Body of pancreas (tissue), 4 donors: Measurements from ENCODE around the gene RAB8B.

Experiments
- CTCF ChIP-seq, 7 experiments: fragments of 450-650 bp in 4 of 7; fragments of 200-600 bp in 3 of 7; sonication (generic) in 3 of 7; IDR thresholded peaks; one replicate each; pipeline ENCODE4 v1.5.1; 2016 to 2019; ENCODE audit warnings: antibody characterized with exemption in 7 of 7
- POLR2A ChIP-seq, 3 donors: fragments of 450-650 bp; IDR thresholded peaks; one replicate each; pipeline ENCODE4 v1.6.1; 2016; ENCODE audit warnings: antibody characterized with exemption in 3 of 3, mild to moderate bottlenecking in 2 of 3

GRCh38 chr15:63157118-63157843 is 32.1 kb upstream of the RAB8B start, which contains the start of gene RPS27L:
- TF ChIP-seq CTCF (IDR thresholded peaks at IDR 0.05) (no peak), POLR2A (IDR thresholded peaks at IDR 0.05) (peak; percentile 83 to 97 (median 96))
